Daoy (cell line): Measurements from ENCODE around the gene LMO7. TPM values are rescaled to one million over a fixed set of nuclear protein-coding genes. Genes with fewer than 3 reads are reported as not detected.
A peak's percentile ranks its signal among the peaks of the same experiment; 100 is the strongest.
"Not testable (repeated sequence)": the region's sequence is repeated elsewhere in the genome, so short reads cannot be mapped to it uniquely, and the experiment has no call there.

Source experiments
- DNase-seq: peaks from one replicate; pipeline ENCODE4 v3.0.0-alpha.2; 2015; ENCODE audit warnings: low read depth
- total RNA-seq: library from RNA; depleted of rRNA; stranded (reverse); fragments of >200 nt; shearing (Covaris generic); gene quantifications from 2 replicates; pipeline ENCODE4 v1.2.3, GENCODE V29; 2014

The LMO7 gene
- total RNA-seq, 1 experiment from 2014 or later, result 26.4 TPM

DNA sequence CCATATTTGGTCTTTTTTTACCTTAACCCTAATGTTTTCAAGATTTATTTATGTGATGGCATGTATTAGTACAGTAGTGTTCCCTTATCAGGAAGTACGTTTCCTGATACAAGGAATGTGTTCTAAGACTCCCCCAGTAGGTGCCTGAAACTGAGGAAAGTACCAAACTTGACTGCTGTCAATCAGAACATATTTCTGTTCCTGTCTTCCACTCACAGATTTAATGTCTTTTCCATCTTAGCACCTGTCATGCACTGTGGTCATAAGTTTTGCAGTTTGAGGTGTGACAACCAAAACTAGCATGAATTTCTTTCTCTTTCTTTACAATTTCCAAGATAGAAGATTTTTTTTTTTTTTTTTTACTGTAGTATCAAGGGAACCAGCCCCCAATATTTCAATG lies 62.9 kb downstream of the LMO7 start:
- no peak for DNase-seq

DNA sequence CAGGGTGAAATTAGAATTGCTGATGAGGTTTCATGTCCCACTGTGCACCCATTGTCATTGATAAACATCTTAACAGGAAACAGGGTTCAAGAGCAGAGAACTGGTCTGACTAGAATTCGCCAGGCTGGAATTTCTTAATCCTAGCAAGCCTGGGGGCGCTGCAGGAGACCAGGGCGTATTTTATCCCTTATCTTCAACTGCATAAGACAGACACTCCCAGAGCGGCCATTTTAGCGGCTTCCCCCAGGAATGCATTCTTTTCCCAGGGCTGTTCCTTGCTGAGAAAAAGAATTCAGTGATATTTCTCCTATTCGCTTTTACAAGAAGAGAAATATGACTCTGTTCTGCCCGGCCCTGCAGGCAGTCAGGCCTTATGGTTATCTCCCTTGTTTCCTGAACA lies 63.6 kb downstream of the LMO7 start:
- not testable (repeated sequence) for DNase-seq

DNA sequence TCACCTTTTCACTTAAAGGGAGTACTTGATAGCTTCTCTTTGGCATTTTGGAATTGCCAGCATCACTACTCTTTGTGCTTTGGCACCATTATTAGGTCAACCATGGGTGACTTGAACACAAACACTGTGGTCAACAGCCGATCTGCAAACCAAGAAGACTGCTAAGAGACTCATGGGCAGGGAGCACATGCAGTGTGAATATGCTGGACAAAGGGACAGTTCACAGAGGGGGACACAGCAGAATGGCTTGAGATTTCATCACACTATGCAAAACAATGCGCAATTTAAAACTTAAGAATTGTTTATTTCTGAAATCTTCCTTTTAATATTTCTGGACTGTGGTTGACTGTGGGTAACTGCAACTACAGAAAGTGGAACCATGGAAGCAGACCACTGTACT lies 64.4 kb downstream of the LMO7 start:
- DNase-seq, result no peak

- DNase-seq, result no peak
Measured at GRCh38 chr13:75702476-75702875, 66.3 kb downstream of the LMO7 start.

DNA sequence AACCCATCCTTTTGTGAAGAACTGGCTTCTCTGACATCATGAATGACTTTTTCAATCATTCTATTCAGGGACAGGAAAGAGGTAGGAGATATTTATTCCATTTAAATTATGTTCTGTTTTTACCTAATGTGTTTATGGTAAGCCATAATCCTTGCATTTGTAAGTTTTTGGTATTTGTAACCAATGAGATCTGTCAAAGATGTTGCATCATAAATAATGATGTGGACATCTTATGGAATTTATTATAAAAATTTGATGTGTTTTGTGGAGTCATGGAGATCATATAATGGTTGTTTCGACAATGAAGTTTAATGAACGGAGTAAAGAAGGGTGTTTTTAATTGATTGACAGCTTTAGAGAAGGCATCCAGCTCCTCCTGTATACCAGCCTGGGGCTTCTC lies 67.6 kb downstream of the LMO7 start:
- DNase-seq, result no peak

GRCh38 chr13:75704194-75704926 lies 68.2 kb downstream of the LMO7 start:
- peak; percentile 6 for DNase-seq

DNA sequence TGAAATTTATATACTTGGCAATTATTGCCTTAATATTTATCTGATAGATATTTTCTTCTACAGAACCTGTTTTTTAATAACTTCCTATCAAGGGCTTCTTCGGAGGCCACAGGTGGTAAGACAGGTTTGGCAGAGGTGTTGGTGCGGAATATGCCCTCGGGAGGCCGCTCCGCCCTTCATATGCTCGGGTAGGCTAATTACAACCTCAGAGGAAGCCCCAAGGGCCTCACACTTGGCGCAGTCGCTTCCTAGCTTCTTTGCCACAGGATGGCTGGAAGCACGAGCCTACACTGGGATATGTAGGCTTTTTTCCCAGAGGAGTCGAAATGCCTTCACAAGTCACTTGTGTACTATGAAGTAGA lies 68.8 kb downstream of the LMO7 start:
- peak; percentile 51 for DNase-seq

GRCh38 chr13:75705395-75705794 lies 69.3 kb downstream of the LMO7 start:
- DNase-seq, result peak; percentile 64

- no peak for DNase-seq
Measured at GRCh38 chr13:75705908-75706307, 69.8 kb downstream of the LMO7 start.

DNA sequence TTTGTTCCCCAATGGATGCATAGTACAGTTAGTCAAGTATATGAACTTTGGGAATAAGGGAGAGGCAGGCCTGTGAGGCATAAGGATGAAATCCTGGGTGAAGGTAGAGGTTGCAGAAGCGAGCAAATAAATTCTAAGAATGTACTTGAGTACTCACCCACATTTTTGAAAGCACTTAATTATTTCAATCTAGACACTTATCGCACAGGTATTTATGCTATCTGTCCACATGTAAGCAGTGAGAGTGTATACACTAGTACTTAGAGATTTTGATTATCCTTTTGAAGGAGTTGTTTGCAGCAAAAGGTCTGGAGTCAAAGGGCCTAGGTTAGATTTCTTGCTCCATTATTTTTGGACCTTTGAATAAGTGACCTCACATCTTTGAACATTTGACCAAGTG lies 77.7 kb downstream of the LMO7 start:
- no peak for DNase-seq

GRCh38 chr13:75715601-75716523 lies 79.7 kb downstream of the LMO7 start:
- no peak for DNase-seq

DNA sequence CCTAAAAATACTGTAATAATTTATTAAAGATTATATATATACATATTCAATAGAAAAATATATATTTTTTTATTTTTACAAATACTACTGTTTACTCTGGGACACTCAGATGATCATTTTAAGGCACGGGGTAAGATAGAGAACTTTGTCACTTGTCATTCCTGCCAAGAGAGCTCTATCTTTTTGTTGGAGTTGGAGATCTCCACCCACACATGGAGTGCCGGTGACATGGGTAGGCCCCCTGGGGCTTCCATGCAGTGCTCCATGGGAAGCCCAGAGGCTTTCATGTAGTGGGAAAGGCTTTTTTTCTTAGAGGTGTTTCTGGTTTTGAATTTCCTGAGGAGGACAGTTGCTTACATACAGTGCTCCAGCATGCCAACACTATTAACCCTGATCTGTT lies 81.4 kb downstream of the LMO7 start:
- peak; percentile 10 for DNase-seq

- DNase-seq, result no peak
Measured at GRCh38 chr13:75721307-75721706, 85.2 kb downstream of the LMO7 start.

- no peak for DNase-seq
Measured at GRCh38 chr13:75723901-75724300, 87.8 kb downstream of the LMO7 start.

DNA sequence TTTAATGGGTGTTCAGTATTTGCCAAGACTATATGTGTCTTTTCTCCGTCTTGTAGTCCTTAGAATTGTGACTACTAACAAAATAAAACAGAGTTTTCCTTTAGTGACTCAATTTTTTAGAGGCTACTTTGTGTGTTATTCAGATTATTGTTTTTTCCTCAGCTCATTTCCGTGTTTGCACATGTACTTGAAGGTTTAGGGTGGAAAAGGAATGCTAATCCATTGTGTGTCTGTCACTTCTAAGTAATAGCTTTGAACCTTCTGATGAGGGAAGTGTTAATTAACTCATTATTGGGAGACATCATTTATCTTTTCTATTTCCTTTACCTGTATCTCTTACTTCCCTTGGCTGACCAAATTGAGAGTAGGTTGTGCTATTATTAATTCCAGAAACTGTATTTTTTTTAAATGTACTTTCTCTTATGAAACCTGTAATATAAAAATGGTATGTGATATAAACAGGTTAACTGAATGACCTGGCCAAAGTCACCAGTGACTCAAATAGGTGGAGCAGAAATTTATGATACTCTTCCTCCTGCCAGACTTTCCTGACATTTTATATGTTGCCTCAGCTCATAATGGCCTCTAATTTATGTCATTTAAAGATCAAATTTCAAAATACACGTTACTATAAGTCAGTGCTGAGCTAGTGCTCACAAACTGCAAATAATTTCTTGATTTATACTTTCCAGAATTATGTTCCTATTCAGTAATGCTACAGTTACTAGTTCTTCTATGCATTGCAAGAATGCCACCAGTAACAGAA lies 88.8 kb downstream of the LMO7 start:
- DNase-seq, result no peak

GRCh38 chr13:75725736-75726135 lies 89.6 kb downstream of the LMO7 start:
- DNase-seq, result no peak

GRCh38 chr13:75726306-75726705 lies 90.2 kb downstream of the LMO7 start:
- DNase-seq, result no peak

DNA sequence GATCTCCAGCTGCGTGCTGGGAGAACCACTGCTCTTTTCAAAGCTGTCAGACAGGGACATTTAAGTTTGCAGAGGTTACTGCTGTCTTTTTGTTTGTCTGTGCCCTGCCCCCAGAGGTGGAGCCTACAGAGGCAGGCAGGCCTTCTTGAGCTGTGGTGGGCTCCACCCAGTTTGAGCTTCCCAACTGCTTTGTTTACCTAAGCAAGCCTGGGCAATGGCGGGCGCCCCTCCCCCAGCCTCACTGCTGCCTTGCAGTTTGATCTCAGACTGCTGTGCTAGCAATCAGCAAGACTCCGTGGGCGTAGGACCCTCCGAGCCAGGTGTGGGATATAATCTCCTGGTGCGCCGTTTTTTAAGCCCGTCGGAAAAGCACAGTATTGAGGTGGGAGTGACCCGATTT lies 97.0 kb downstream of the LMO7 start:
- not testable (repeated sequence) for DNase-seq

DNA sequence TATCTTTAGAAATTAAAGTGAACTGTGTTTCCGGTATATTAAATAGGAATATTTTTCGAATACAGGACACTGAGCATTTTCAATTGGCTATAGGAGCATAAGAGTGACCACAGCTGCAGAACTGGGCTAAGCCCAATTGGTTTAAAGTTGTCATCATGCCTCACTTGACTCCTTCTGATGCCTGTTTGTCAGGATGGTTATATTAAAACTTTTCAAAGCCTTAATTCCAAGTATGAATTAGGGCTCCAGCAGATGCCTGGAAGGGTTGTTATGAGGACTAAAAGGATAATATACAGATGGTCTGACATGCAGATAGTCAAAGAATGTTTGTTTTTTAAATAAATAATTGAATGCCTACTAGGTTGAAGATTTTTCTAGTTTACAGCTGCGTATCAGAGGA lies 100.0 kb downstream of the LMO7 start:
- no peak for DNase-seq

GRCh38 chr13:75738841-75739240 lies 102.7 kb downstream of the LMO7 start:
- no peak for DNase-seq

- DNase-seq, result no peak
Measured at GRCh38 chr13:75739244-75739868, 103.2 kb downstream of the LMO7 start.

GRCh38 chr13:75740031-75740430 lies 103.9 kb downstream of the LMO7 start:
- DNase-seq, result no peak
